Ishikawa (cell line): ENCODE results near the gene EBP.

ENCODE experiments used
- CEBPB ChIP-seq: IDR thresholded peaks from 2 replicates; pipeline ENCODE4 v1.6.1; 2012
- CREB1 ChIP-seq: IDR thresholded peaks from 2 replicates; pipeline ENCODE4 v1.6.1; 2012; ENCODE audit warnings: low read depth
- EGR1 ChIP-seq: IDR thresholded peaks from 2 replicates; pipeline ENCODE4 v1.6.1; 2012
- EP300 ChIP-seq: IDR thresholded peaks from 2 replicates; pipeline ENCODE4 v1.6.1; 2012; ENCODE audit warnings: borderline replicate concordance
- FOXM1 ChIP-seq: IDR thresholded peaks from 2 replicates; pipeline ENCODE4 v1.6.1; 2012; ENCODE audit warnings: low read depth, borderline replicate concordance
- MAX ChIP-seq: IDR thresholded peaks from 2 replicates; pipeline ENCODE4 v1.6.1; 2012
- NFIC ChIP-seq: IDR thresholded peaks from 2 replicates; pipeline ENCODE4 v1.6.1; 2012
- RAD21 ChIP-seq: IDR thresholded peaks from 2 replicates; pipeline ENCODE4 v1.6.1; 2012; ENCODE audit warnings: low read depth
- TAF1 ChIP-seq: IDR thresholded peaks from 2 replicates; pipeline ENCODE4 v1.6.1; 2012; ENCODE audit warnings: low read depth, mild to moderate bottlenecking
- TCF12 ChIP-seq: IDR thresholded peaks from 2 replicates; pipeline ENCODE4 v1.6.1; 2012; ENCODE audit warnings: low read depth
- TEAD4 ChIP-seq: IDR thresholded peaks from 2 replicates; pipeline ENCODE4 v1.6.1; 2012
- USF1 ChIP-seq: IDR thresholded peaks from 2 replicates; pipeline ENCODE4 v1.6.1; 2012
- YY1 ChIP-seq: IDR thresholded peaks from 2 replicates; pipeline ENCODE4 v1.6.1; 2012; ENCODE audit warnings: low read depth
- ZBTB7A ChIP-seq: IDR thresholded peaks from 2 replicates; pipeline ENCODE4 v1.6.1; 2012; ENCODE audit warnings: low read depth
- TF ChIP-seq, protein P1 (sequence below): IDR thresholded peaks from 2 replicates; pipeline ENCODE4 v1.6.1; 2012; ENCODE audit warnings: low read depth, mild to moderate bottlenecking

Gene EBP

DNA sequence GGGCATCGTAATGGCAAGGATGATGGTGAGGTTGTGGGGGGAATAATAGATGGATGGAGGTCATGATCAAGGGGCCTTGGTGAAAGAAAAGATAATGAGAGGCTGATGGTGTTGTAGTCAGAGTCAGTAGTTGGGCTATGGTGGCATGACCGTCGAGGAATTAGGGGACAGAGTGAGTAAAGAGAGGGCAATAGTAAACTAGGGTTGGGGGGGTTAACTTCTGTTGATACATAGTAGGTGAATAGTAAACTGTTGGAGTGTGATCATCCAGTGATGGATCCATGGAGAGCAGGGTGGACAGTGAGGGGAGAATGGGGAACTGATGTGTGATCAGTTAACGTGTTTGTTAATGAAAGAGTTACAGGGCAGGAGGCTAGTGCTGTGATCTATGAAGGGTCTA is 44.7 kb upstream of the EBP start:
- TF ChIP-seq RAD21: no peak
- no peak for TF ChIP-seq EGR1
- TF ChIP-seq ZBTB7A: no peak
- no peak for TF ChIP-seq FOXM1
- no peak for TF ChIP-seq CEBPB
- TF ChIP-seq, protein P1, sequence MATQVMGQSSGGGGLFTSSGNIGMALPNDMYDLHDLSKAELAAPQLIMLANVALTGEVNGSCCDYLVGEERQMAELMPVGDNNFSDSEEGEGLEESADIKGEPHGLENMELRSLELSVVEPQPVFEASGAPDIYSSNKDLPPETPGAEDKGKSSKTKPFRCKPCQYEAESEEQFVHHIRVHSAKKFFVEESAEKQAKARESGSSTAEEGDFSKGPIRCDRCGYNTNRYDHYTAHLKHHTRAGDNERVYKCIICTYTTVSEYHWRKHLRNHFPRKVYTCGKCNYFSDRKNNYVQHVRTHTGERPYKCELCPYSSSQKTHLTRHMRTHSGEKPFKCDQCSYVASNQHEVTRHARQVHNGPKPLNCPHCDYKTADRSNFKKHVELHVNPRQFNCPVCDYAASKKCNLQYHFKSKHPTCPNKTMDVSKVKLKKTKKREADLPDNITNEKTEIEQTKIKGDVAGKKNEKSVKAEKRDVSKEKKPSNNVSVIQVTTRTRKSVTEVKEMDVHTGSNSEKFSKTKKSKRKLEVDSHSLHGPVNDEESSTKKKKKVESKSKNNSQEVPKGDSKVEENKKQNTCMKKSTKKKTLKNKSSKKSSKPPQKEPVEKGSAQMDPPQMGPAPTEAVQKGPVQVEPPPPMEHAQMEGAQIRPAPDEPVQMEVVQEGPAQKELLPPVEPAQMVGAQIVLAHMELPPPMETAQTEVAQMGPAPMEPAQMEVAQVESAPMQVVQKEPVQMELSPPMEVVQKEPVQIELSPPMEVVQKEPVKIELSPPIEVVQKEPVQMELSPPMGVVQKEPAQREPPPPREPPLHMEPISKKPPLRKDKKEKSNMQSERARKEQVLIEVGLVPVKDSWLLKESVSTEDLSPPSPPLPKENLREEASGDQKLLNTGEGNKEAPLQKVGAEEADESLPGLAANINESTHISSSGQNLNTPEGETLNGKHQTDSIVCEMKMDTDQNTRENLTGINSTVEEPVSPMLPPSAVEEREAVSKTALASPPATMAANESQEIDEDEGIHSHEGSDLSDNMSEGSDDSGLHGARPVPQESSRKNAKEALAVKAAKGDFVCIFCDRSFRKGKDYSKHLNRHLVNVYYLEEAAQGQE: no peak
- no peak for TF ChIP-seq TAF1
- no peak for TF ChIP-seq TCF12
- TF ChIP-seq YY1: no peak
- TF ChIP-seq MAX: no peak
- no peak for TF ChIP-seq TEAD4
- no peak for TF ChIP-seq CREB1
- no peak for TF ChIP-seq EP300
- no peak for TF ChIP-seq NFIC
- TF ChIP-seq USF1: no peak

DNA sequence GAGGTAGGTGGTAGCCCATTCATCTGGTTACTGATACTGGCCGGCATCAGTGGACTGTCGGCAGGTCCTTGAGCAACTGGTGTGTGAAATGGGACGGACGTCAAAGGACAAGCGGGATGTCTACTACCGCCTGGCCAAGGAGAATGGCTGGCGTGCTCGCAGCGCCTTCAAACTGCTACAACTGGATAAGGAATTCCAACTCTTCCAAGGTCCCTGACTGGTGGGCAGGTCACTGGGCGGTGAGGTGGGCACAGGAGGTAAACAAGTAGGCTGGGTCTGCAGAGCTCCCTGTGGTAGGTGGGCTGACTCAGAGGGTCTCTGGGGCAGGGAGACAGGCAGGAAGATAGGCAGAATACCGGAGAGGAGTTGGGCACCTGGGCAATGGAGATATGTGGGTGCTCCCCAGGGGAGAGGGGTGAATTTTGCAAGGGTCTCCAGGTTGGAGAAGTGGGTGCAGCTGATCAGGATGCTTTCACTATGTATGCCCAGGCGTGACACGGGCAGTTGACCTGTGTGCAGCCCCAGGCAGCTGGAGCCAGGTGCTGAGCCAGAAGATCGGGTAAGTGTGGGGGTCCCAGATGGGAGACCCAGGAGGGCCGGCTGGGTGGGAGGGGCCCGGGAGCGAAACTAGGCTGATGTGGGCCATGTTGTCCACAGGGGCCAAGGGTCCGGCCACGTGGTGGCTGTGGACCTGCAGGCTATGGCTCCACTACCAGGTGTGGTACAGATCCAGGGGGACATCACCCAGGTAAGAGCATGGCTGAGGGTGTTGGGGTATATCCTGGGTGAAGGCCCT is 43.5 kb upstream of the EBP start:
- no peak for TF ChIP-seq CEBPB
- TF ChIP-seq FOXM1: no peak
- no peak for TF ChIP-seq RAD21
- no peak for TF ChIP-seq NFIC
- TF ChIP-seq EGR1: no peak
- TF ChIP-seq MAX: no peak

- TF ChIP-seq YY1 (no peak), NFIC (no peak), TCF12 (no peak), RAD21 (no peak), ZBTB7A (no peak), MAX (no peak), CEBPB (no peak), EGR1 (no peak), CREB1 (no peak), FOXM1 (no peak), TAF1 (no peak), EP300 (no peak), TEAD4 (no peak)
- TF ChIP-seq, protein P1: no peak
Measured at GRCh38 chrX:48478806-48479205, 42.8 kb upstream of the EBP start.

- no peak for TF ChIP-seq TEAD4
- TF ChIP-seq CREB1: no peak
- TF ChIP-seq, protein P1: no peak
- no peak for TF ChIP-seq EGR1
- no peak for TF ChIP-seq RAD21
- TF ChIP-seq CEBPB: no peak
- no peak for TF ChIP-seq EP300
- TF ChIP-seq ZBTB7A: no peak
- no peak for TF ChIP-seq FOXM1
- no peak for TF ChIP-seq MAX
- no peak for TF ChIP-seq TCF12
Measured at GRCh38 chrX:48480142-48480541, 41.5 kb upstream of the EBP start.
